HUDEP-2 (cell line): Measurements from ENCODE around the gene NUP62.

Experiments used
- DNase-seq, 76 experiments: peaks; one replicate each; lab custom pipeline; 2025; ENCODE audit not compliant: unreplicated experiment in 76 of 76; lab: John Stamatoyannopoulos, UW

The NUP62 gene

GRCh38 chr19:49857061-49857837, 72.1 kb downstream of the NUP62 start:
- no peak for DNase-seq
